K562 (cell line): ENCODE data around the gene SHISAL1.

Source experiments
- ARID3B ChIP-seq: fragments of 250-450 bp; sonication (Bioruptor Pico); IDR thresholded peaks from 2 replicates; pipeline ENCODE4 v1.4.0; 2020; ENCODE audit warnings: borderline replicate concordance
- CBX8 ChIP-seq: fragments of 200-600 bp; sonication (generic); IDR thresholded peaks from 2 replicates; pipeline ENCODE4 v1.6.1; 2012; ENCODE audit warnings: borderline replicate concordance, mixed run types, low read depth, mild to moderate bottlenecking, moderate library complexity, mixed read lengths, low read length, control low read depth, inconsistent platforms; ENCODE audit not compliant: poor library complexity, severe bottlenecking; ENCODE audit errors: extremely low read depth
- CHD4 ChIP-seq: fragments of 200-600 bp; sonication (generic); IDR thresholded peaks from 3 replicates; pipeline ENCODE4 v1.6.1; 2012; ENCODE audit warnings: low read depth, mild to moderate bottlenecking, mixed read lengths, low read length, inconsistent platforms; ENCODE audit not compliant: insufficient read depth, insufficient replicate concordance, poor library complexity, severe bottlenecking
- CTCF ChIP-seq, 3 experiments: IDR thresholded peaks in 2 of 3; conservative IDR thresholded peaks in 1 of 3; 2 replicates each; pipeline ENCODE4 v1.5.1; 2011 to 2012; ENCODE audit warnings: low read length in 3 of 3, mild to moderate bottlenecking in 3 of 3, control low read depth in 2 of 3, improper control_type of control experiment in 1 of 3, inconsistent platforms in 1 of 3, low read depth in 1 of 3, mixed read lengths in 1 of 3, moderate library complexity in 1 of 3; ENCODE audit not compliant: insufficient read depth in 2 of 3
- E2F6 ChIP-seq, 2 experiments: IDR thresholded peaks; 2 replicates each; pipeline ENCODE4 v1.6.1; 2011; ENCODE audit warnings: borderline replicate concordance in 1 of 2, control low read depth in 1 of 2, low read depth in 1 of 2, low read length in 1 of 2, mild to moderate bottlenecking in 1 of 2, mixed read lengths in 1 of 2, moderate library complexity in 1 of 2; ENCODE audit not compliant: insufficient read depth in 1 of 2, insufficient read length in 1 of 2, poor library complexity in 1 of 2, severe bottlenecking in 1 of 2; ENCODE audit errors: extremely low read depth in 1 of 2
- EZH2 ChIP-seq: IDR thresholded peaks from 2 replicates; pipeline ENCODE4 v1.6.1; 2012; ENCODE audit warnings: low read depth, mild to moderate bottlenecking, inconsistent platforms, low read length, borderline replicate concordance
- POLR2B ChIP-seq: fragments of 450-650 bp; IDR thresholded peaks from 2 replicates; pipeline ENCODE4 v1.6.1; 2018; ENCODE audit warnings: low read depth; ENCODE audit not compliant: partially characterized antibody
- TARDBP ChIP-seq: fragments of 450-650 bp; IDR thresholded peaks from 2 replicates; pipeline ENCODE4 v1.6.1; 2016
- ZNF23 ChIP-seq: fragments of 250-450 bp; sonication (Bioruptor Pico); IDR thresholded peaks from 2 replicates; pipeline ENCODE4 v1.4.0; 2020; ENCODE audit warnings: mild to moderate bottlenecking

- TF ChIP-seq ZNF23 (CRISPR knock-in tag) (no peak), EZH2 (no peak), CTCF (IDR thresholded peaks at IDR 0.05 in 2 of 3, conservative IDR thresholded peaks at IDR 0.05 in 1 of 3; ENCODE audit: insufficient read depth in 2 of 3, low read depth in 1 of 3, low read length in 3 of 3) (no peak), CHD4 (no peak), E2F6 (IDR thresholded peaks at IDR 0.05; ENCODE audit: borderline replicate concordance in 1 of 2, extremely low read depth in 1 of 2, insufficient read depth in 1 of 2, insufficient read length in 1 of 2, low read depth in 1 of 2, low read length in 1 of 2, poor library complexity in 1 of 2, severe bottlenecking in 1 of 2) (no peak), TARDBP (no peak), CBX8 (no peak), ARID3B (CRISPR knock-in tag) (no peak), POLR2B (no peak)
These were observed 31.7 kb upstream of the SHISAL1 start for GRCh38 chr22:44344407-44344806.
